Stimulated activated naive CD8-positive, alpha-beta T cell treated with anti-CD3 and anti-CD28 coated beads, Interleukin-15, Interleukin-2, amounts not matched to agents 100 ng/mL and 50 ng/mL, for 24 hours (primary cell): ENCODE results near the gene APP.

Experiments used
- H3K27ac Mint-ChIP-seq: one replicate; pipeline ENCODE4 v1.8.0; 2021; ENCODE audit warnings: mild to moderate bottlenecking, mixed read lengths
- H3K27me3 Mint-ChIP-seq: one replicate; pipeline ENCODE4 v1.8.0; 2021; ENCODE audit warnings: mixed read lengths
- H3K36me3 Mint-ChIP-seq: one replicate; pipeline ENCODE4 v1.8.0; 2021; ENCODE audit warnings: low read depth, mixed read lengths
- H3K4me1 Mint-ChIP-seq: one replicate; pipeline ENCODE4 v1.8.0; 2021; ENCODE audit warnings: low read depth, mixed read lengths
- H3K4me3 Mint-ChIP-seq: one replicate; pipeline ENCODE4 v1.8.0; 2021; ENCODE audit warnings: mild to moderate bottlenecking, mixed read lengths
- H3K9me3 Mint-ChIP-seq: one replicate; pipeline ENCODE4 v1.8.0; 2021; ENCODE audit warnings: mixed read lengths

APP gene

DNA sequence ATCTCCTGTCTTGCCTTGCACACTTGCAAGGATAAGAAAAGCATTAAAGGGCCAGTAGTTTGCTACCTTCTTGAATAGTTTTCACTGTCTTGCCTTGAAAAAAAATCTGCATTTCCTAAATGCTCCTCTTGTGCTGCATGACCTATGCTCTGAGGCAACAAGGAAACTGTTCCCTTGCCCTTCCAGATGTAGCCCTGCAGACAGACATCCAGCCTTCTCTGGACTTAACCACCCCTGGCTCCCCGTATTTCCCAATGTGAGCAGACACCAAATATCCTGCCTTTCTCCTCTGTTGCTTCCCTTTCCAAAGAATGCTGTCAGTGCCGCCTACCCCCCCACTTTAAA, 258.2 kb downstream of the APP start:
- Mint-ChIP-seq H3K9me3 (no peaks in the 10 kb centered on the region), H3K27ac (no peak overlapping the region), H3K4me1 (no peaks in the 10 kb centered on the region), H3K27me3 (no peaks in the 10 kb centered on the region), H3K4me3 (no peak overlapping the region), H3K36me3 (peaks cover 4% of the 10 kb centered on the region)

GRCh38 chr21:25911730-25912401, 258.7 kb downstream of the APP start:
- Mint-ChIP-seq H3K27me3 (no peaks in the 10 kb centered on the region), H3K9me3 (no peaks in the 10 kb centered on the region), H3K27ac (no peak overlapping the region)

GRCh38 chr21:25910809-25911208, 259.8 kb downstream of the APP start:
- H3K27ac Mint-ChIP-seq: no peak overlapping the region
- H3K27me3 Mint-ChIP-seq: no peaks in the 10 kb centered on the region
- no peak overlapping the region for H3K4me3 Mint-ChIP-seq
- H3K9me3 Mint-ChIP-seq: no peaks in the 10 kb centered on the region
- no peaks in the 10 kb centered on the region for H3K4me1 Mint-ChIP-seq
- peaks cover 9% of the 10 kb centered on the region for H3K36me3 Mint-ChIP-seq

More at GRCh38 chr21:25911730-25912401, 258.7 kb downstream of the APP start:
- Mint-ChIP-seq H3K36me3 (peaks cover 4% of the 10 kb centered on the region), H3K4me3 (no peak overlapping the region), H3K4me1 (no peaks in the 10 kb centered on the region)

DNA sequence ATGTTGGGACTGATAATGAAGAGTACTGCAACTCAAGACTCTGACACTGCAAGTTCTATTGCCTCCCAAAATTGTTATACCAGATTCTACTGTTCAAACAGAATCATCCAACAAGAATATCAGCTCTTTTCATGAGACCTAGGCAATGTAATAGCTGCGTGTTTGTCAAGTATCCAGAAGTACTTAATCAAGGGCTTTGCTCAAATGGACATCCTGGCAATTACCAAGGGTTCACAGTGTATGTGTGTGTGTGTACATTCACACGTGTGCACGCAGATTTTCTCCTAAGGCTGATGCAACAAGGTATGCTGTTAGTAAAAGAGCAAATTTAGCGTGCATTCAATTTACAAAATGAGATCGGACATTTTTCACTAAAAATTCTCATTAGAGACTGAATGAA, 261.2 kb downstream of the APP start:
- Mint-ChIP-seq H3K27me3 (no peaks in the 10 kb centered on the region), H3K36me3 (peaks cover 11% of the 10 kb centered on the region), H3K4me3 (no peak overlapping the region), H3K4me1 (no peaks in the 10 kb centered on the region), H3K9me3 (no peaks in the 10 kb centered on the region), H3K27ac (no peak overlapping the region)

- no peaks in the 10 kb centered on the region for H3K27me3 Mint-ChIP-seq
- H3K9me3 Mint-ChIP-seq: no peaks in the 10 kb centered on the region
- peaks cover 11% of the 10 kb centered on the region for H3K36me3 Mint-ChIP-seq
- H3K4me1 Mint-ChIP-seq: peaks cover 3% of the 10 kb centered on the region
- no peak overlapping the region for H3K27ac Mint-ChIP-seq
- no peak overlapping the region for H3K4me3 Mint-ChIP-seq
Observed at GRCh38 chr21:25908495-25908894, 262.1 kb downstream of the APP start.

DNA sequence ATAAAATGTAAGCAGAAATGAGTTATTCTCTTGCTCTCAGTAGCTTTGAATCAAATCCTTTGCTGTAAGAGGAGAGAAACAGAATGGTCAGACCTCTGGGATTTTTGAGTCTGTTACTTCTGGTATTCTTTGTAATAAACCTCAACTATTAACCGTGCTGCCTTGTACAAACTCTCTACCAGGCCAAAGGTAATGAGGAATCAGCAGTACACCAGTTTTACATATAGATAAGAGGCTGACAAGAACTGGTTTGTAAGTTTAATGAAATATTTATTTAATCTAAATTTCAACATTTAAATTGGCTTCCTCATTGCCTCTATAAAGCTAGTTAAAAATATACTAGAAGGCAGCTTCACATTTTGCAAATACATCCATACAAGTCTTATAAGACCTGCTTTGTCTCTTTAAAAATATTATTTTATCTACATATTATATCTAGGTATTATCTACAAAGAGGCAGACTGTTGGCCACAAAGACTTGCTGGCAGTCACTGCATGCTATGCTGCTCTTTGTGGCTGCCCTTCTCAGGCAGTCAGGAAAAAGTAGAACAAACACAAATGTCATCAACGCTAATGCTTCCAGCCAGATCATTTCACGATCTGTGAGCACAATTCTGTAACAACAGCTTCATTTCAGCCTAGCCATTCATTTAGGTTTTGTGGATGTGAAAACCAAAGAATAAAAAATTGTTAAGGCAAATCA, 262.8 kb downstream of the APP start:
- Mint-ChIP-seq H3K4me3 (no peak overlapping the region), H3K9me3 (no peaks in the 10 kb centered on the region), H3K4me1 (peaks cover 3% of the 10 kb centered on the region), H3K27me3 (no peaks in the 10 kb centered on the region), H3K27ac (no peak overlapping the region), H3K36me3 (peaks cover 11% of the 10 kb centered on the region)

GRCh38 chr21:25906587-25906986, 264.0 kb downstream of the APP start:
- Mint-ChIP-seq H3K27me3 (no peaks in the 10 kb centered on the region), H3K9me3 (no peaks in the 10 kb centered on the region), H3K4me3 (no peak overlapping the region), H3K27ac (no peak overlapping the region), H3K4me1 (peaks cover 3% of the 10 kb centered on the region), H3K36me3 (peaks cover 9% of the 10 kb centered on the region)

DNA sequence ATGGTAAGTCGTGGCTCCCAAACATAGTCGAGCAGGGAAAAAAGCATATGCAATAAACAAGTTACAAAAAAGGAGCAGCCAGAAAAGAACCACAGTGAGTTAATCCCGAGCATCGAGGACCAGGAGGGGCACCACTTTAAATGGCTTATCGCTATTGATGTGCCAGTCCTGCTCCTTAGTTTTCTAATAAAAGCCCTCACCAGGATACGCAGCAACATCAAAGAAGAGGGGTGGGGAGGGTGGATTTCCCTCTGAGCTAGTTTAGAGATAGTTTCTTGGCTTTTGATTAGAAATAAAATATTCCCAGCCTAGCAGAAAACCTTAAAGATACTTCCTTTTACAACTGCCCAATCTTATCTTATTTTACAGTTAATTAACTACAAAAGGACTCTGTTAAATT, 265.4 kb downstream of the APP start:
- Mint-ChIP-seq H3K27ac (no peak overlapping the region), H3K36me3 (peaks cover 8% of the 10 kb centered on the region), H3K27me3 (no peaks in the 10 kb centered on the region)

DNA sequence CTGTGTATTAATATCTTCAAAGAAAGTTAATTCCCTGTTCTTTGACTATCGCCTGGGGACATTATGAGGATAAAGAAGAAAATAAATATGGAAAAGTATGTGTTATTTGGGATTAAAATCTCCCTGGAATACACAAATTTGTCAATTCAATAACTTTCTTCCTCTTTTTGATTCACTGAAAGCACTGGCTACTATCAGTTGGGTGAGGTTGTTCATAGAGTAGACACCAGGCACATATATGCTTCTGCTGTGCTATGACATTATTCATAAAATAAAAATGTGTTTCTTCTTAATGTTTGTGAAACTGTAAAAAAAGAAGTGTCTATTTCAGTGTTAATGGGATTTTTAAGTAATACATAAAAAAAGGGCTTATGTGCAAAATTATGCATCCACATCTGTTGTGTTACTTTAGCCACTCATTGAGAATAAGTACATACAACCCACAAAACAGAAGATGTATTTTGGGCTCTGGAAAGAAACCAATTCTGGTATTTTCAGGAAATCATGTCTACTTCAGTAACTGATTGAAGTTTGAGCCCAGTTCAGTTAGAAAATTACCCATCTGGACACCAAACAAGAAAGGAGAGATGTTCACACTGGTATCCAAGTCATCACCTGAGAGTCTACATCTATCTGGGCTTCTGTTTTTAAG, 266.4 kb downstream of the APP start:
- Mint-ChIP-seq H3K4me3 (no peak overlapping the region), H3K27ac (no peak overlapping the region), H3K36me3 (peaks cover 8% of the 10 kb centered on the region), H3K4me1 (peaks cover 3% of the 10 kb centered on the region), H3K9me3 (no peaks in the 10 kb centered on the region), H3K27me3 (no peaks in the 10 kb centered on the region)

More for the DNA sequence above, 265.4 kb downstream of the APP start:
- Mint-ChIP-seq H3K9me3 (no peaks in the 10 kb centered on the region), H3K4me3 (no peak overlapping the region), H3K4me1 (peaks cover 3% of the 10 kb centered on the region)

GRCh38 chr21:25903607-25904006, 267.0 kb downstream of the APP start:
- no peak overlapping the region for H3K4me3 Mint-ChIP-seq
- peaks cover 3% of the 10 kb centered on the region for H3K4me1 Mint-ChIP-seq
- no peak overlapping the region for H3K27ac Mint-ChIP-seq
- no peaks in the 10 kb centered on the region for H3K9me3 Mint-ChIP-seq
- H3K36me3 Mint-ChIP-seq: peaks cover 8% of the 10 kb centered on the region
- no peaks in the 10 kb centered on the region for H3K27me3 Mint-ChIP-seq

- Mint-ChIP-seq H3K27me3 (no peaks in the 10 kb centered on the region), H3K4me3 (no peak overlapping the region), H3K9me3 (no peaks in the 10 kb centered on the region), H3K27ac (no peak overlapping the region), H3K4me1 (peaks cover 7% of the 10 kb centered on the region), H3K36me3 (peaks cover 8% of the 10 kb centered on the region)
Observed at GRCh38 chr21:25901330-25901979, 269.1 kb downstream of the APP start.

- peaks cover 9% of the 10 kb centered on the region for H3K36me3 Mint-ChIP-seq
- peaks cover 9% of the 10 kb centered on the region for H3K4me1 Mint-ChIP-seq
- no peak overlapping the region for H3K27ac Mint-ChIP-seq
- H3K4me3 Mint-ChIP-seq: no peak overlapping the region
- H3K27me3 Mint-ChIP-seq: no peaks in the 10 kb centered on the region
- H3K9me3 Mint-ChIP-seq: no peaks in the 10 kb centered on the region
Observed at GRCh38 chr21:25898671-25899070, 271.9 kb downstream of the APP start.

DNA sequence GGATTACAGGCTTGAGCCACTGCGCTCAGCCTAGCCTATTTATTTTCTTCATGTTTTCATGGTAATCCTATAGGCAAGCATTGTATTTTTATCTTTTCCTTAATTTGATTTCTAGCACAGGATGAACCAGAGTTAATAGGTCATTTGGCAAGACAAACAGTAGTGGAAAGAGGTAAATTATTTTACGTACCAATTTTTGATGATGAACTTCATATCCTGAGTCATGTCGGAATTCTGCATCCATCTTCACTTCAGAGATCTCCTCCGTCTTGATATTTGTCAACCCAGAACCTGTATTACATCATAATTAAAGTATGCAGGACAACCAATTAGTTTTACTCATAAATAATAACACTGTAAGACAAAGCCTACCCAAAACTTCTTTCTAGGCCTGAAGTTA, 273.2 kb downstream of the APP start:
- Mint-ChIP-seq H3K36me3 (peaks cover 9% of the 10 kb centered on the region), H3K9me3 (no peaks in the 10 kb centered on the region), H3K4me1 (peaks cover 9% of the 10 kb centered on the region), H3K27ac (no peak overlapping the region), H3K27me3 (no peaks in the 10 kb centered on the region), H3K4me3 (no peak overlapping the region)

- H3K4me3 Mint-ChIP-seq: no peak overlapping the region
- peaks cover 9% of the 10 kb centered on the region for H3K36me3 Mint-ChIP-seq
- no peaks in the 10 kb centered on the region for H3K27me3 Mint-ChIP-seq
- H3K9me3 Mint-ChIP-seq: no peaks in the 10 kb centered on the region
- no peak overlapping the region for H3K27ac Mint-ChIP-seq
- peaks cover 9% of the 10 kb centered on the region for H3K4me1 Mint-ChIP-seq
Observed at GRCh38 chr21:25896501-25897056, 274.0 kb downstream of the APP start.
